Transverse colon (tissue), 3 donors: ENCODE measurements around the gene PSME1.

Experiments used
- POLR2A ChIP-seq: fragments of 450-650 bp; IDR thresholded peaks from one replicate; pipeline ENCODE4 v1.6.1; 2016; ENCODE audit warnings: antibody characterized with exemption, mild to moderate bottlenecking, moderate library complexity
- TF ChIP-seq, protein P1 (sequence below), 5 experiments: fragments of 200-600 bp in 3 of 5; fragments of 450-650 bp in 2 of 5; sonication (generic) in 3 of 5; IDR thresholded peaks; 1 replicate in 2 of 5; 2 replicates in 3 of 5; pipeline ENCODE4 v1.5.1; 2016 to 2017; ENCODE audit warnings: antibody characterized with exemption in 5 of 5, inconsistent platforms in 3 of 5, mild to moderate bottlenecking in 2 of 5, moderate library complexity in 1 of 5

DNA sequence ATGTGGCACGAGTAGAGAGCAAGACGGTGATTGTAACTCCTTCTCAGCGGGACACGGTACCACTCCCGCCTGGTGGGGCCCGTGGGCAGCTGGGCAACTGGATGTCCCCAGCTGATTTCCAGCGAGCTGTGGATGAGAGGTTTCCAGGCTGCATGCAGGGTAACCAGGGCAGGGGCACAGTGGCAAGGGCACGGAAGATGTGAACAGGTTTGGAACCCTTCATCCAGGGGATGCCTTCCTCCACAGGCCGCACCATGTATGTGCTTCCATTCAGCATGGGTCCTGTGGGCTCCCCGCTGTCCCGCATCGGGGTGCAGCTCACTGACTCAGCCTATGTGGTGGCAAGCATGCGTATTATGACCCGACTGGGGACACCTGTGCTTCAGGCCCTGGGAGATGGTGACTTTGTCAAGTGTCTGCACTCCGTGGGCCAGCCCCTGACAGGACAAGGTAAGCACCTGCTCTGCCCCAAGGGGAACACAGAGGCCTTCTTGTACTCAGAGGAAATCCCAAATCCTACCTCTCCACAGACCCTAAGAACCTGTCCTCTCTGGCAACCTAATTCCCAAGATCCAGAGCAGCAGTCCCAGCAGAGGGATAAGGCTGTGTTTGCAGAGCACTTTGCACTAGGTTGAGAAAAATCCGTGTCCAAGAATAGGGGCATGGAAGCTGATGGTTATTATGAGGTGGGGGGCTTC lies 37.6 kb upstream of the PSME1 start:
- TF ChIP-seq POLR2A = no peak
- TF ChIP-seq, protein P1, sequence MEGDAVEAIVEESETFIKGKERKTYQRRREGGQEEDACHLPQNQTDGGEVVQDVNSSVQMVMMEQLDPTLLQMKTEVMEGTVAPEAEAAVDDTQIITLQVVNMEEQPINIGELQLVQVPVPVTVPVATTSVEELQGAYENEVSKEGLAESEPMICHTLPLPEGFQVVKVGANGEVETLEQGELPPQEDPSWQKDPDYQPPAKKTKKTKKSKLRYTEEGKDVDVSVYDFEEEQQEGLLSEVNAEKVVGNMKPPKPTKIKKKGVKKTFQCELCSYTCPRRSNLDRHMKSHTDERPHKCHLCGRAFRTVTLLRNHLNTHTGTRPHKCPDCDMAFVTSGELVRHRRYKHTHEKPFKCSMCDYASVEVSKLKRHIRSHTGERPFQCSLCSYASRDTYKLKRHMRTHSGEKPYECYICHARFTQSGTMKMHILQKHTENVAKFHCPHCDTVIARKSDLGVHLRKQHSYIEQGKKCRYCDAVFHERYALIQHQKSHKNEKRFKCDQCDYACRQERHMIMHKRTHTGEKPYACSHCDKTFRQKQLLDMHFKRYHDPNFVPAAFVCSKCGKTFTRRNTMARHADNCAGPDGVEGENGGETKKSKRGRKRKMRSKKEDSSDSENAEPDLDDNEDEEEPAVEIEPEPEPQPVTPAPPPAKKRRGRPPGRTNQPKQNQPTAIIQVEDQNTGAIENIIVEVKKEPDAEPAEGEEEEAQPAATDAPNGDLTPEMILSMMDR (IDR thresholded peaks at IDR 0.05) = no peak
